Astrocyte of the hippocampus (primary cell): Measurements from ENCODE around the gene ARHGEF1.
A peak's percentile ranks its signal among the peaks of the same experiment; 100 is the strongest.

Source experiments
- DNase-seq: peaks from one replicate; pipeline ENCODE4 v3.0.0; 2011; ENCODE audit warnings: low read depth, low spot score

Gene ARHGEF1

DNA sequence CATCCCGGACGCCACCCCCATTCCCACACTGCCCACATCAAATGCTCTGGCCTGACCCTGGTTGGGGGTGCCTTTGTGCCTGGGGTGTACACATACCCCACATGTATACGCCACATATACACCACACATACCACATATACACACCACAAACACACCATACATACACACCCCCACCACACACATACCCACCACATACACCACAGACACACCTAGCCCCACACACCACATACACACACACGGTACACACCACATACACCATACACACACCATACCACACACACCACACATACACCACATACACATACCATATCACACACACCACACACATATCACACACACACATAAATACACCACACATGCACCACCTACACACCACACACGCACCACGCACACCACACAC, 35.1 kb downstream of the ARHGEF1 start:
- DNase-seq: no peak

DNA sequence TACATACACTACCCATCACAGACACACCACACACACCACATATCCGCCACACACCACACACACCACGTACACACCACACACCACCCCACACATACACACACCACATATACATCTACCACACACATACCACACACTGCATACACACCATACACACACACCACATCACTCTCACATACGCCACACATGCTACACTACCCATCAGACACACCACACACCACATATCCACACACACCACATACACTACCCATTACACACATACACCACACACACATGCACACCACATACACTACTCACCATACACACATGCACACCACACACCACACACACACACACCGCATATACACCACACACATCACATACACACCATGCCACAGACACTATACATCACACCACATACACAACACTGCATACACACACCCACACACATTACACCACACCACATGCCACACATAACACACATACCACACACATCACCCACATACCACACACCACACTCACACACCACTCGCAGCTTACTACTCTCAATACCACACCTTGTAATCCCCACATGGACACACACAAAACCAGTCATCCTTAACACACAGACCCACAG, 35.8 kb downstream of the ARHGEF1 start:
- DNase-seq: no peak

DNA sequence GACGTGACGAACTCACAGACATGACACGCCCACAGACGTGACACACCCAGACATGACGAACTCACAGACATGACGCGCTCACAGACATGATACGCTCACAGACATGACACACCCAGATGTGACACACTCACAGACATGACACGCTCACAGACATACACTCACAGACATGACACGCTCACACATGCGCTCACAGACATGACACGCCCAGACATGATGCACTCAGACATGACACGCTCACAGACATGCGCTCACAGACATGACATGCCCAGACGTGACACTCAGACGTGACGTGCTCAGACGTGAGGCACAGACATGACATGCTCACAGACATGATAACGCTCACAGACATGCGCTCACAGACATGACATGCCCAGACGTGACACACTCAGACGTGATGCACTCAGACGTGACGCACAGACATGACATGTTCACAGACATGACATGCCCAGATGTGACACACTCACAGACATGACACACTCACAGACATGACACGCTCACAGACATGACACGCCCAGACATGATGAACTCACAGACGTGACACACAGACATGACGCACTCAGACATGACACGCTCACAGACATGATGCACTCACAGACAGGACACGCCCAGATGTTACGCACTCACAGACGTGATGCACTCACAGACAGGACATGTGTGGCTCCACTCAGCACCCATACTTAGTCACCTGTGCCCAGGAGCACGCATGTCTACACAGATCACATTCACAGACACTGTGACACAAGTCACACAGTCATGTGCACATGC, 37.1 kb downstream of the ARHGEF1 start:
- DNase-seq: no peak

DNA sequence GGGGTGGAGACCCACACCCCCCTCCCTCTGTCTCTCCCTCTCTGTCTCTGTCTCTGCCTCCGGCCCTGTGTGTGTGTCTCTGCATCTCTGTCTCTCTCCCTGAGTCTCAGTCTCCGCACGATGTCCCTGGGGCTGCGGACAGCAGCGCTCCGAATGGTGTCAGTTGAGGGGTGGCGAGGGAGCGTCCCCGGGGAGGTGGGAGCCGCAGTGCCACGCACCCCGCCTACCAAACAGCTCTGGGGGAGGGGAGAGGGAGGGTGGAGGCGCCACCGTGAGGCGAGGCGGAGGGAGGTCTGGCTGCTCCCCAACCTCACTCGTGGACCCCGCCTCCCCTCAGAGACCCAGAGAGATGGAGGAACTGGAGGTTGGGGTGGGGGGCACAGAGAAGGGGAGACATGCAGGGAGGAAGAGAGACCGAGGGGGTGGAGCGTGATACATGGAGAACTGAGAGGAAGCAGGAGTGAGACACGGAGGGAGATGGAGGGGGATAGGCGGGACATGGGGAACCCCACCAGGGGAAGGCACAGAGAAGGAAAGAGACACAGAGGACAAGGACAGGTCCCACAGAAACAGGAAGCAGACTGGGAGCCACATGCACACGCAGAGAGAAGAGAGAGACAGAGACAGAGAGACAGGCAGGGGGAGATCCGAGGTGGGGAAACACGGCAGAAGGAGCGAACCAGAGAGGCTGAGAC, 38.0 kb downstream of the ARHGEF1 start:
- DNase-seq: no peak

DNA sequence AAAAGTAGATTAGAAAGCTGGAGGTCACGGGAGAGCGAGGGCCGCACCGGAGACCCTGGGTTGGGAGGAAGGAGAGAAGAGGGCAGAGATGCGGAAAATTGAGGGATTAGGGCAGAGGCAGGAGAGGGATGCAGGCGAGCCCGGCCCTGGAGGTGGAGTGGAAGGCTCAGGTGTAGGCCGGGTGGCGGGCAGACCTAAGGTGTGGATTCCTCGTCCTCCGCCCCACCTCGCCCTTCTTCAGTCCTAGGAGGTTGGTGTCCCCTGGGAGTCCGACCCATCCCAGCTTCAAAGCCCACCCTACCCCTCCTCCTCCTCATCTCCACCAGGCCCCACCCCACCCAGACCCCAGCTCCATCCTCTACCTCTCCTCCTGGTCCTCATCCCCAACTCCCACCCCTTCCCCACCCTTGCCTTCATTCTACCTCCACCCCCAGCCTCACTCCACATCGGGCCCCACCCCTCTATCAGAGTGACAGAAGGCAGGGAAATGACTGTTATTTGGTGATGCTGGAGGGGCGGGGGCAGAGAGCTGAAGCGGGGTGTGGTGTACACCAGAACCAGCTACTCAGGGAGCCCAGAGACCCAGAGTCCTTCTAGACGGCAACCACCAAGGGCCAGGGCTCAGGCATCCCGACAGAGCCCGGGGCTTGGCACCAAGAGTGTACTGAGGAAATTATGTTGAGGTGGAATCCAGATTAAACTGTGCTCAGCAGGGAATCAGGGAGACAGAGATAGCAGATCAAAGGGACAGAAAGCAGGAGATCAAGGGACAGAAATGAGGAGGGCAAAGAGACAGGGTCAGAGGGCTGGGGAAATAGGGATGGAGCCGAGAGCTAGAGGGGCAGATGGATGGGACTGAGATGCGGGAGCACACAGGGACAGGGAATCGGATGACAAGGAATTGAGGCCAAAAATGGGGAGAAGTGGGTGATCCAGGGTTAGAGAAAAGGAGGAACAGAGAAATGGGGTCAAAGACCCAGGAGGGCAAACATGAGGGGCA, 38.9 kb downstream of the ARHGEF1 start:
- DNase-seq: no peak

DNA sequence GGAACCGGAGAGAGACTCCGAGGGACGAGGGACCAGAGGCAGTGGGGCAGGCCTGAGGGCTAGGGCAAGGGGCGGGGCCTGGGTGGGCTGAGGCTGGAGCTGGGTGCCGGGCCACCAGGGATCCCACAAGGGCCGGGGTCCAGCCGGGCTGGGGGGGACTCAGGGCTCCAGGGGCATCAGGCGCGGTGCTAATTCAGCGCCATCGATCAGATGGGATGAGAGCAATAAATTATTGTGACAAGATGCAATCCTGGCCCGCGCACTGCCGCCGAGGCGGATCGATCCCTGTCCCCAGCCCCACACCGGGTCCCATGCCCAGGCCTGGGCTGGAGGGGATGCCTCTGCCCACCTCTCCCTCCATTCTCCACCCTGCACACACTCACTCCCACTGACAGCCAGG, 39.6 kb downstream of the ARHGEF1 start:
- DNase-seq: no peak

DNA sequence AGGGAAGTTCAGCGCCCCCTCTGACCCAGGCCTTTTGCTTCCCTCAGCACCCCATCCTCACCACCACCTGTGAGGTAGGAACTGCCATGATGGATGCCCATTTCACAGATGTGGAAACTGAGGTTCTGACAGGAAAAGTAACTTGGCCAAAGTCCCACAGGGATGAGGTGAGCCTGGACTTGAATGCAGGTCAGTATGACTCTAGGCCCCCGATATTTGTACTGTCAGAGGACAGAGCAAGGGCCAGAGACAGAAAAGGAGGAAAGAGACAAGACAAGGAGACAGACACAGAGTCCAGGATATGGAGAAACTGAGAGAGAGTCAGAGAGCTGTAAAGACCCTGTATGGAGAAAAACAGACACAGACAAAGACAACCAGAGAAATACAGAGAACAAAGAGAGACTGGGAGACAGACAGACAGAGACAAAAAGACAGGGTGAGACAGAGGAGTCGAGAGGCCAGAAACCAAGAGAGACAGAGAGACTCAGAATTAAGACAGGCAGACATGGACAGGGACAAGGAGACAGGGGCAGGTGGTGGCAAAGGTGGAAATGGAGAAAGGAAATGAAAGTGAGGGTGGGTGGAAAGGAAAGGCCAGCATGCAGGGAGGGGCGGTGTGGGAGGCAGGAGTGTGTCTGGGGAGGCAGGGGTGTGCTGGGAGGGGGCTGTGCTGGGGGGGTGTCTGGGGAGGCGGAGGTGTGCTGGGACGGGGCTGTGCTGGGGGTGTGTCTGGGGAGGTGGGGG, 40.2 kb downstream of the ARHGEF1 start:
- no peak for DNase-seq

DNA sequence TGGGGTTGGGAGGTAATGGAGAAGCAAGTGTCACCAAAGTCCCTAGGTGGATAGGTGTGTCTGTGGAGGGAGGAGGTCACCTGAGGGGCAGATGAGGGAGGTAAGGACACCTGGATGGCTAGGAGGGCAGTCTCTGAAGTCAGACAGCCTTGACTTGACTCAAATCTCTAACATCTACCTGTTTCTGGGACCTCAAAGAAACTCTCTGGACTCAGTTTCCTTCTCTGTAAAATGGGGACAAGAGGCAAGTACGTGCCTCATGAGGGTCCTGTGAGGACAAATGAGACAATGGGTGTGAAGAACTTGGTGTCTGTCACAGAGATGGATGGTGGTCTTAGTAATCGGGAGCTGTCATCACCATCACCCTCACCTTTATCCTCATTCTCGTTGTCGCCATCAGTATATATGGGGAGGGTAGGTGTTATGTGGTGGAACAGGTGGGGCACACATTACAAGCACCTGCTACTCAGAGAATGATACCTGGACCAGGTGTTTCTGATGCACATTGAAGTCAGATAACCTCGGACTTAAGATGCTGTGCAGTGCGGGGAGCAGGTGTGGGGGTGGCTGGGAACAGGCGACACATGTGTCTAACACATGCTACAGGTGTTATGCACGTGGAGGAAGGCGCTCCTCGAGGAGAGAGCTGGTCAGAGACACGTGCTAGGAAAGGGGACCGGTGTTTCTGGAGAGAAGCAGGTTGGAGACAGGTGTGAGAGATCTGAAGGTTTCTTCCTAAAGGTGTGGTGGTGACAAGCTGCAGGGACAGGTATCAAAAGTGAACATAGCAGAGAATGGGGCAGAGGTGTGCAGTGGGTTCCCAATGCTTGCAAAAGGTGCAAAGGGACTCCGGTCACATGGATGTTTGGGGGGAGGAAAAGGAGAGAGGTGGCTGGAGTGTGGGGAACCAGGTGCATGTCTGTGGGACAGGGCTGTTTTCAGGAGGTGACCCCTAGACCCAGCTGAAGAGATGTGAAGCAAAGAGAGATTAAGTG, 41.5 kb downstream of the ARHGEF1 start:
- no peak for DNase-seq

DNA sequence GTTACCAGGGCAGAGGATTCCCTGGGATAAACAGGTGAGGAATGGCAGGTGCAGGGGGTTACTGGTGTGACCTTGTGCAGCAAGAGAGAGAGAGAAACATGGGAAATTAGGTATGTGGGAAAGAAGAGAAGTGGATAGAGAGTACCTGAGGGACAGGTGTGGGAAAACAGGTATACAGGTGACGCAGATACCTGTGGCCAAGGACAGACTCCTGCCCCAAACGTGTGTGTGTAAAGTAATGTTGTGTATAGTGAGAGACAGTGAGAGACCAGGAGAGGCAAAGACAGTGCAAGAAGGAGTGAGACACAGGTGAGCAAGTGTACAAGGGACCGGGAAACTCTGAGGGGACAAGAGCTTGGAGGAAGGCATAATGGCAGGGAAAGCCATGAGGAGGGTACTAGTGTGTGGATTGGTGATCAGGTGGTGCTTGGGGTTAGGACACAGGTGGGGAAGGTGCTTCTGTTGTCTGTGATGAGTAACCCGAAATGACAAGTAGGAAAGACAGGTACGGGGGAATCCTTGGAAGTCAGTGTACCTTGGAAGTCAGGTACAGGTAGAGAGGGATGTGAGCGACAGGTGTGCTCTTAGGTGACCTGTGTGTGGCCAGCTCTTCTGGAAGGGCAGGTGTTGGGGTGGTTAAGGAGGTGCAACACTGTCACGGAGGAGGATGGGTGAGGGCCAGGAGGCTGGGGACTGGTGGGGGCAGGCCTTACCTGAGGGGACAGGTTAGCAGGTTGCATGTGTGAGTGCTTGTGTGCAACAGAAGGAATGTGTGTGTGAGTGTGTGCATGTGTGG, 42.4 kb downstream of the ARHGEF1 start:
- no peak for DNase-seq

DNA sequence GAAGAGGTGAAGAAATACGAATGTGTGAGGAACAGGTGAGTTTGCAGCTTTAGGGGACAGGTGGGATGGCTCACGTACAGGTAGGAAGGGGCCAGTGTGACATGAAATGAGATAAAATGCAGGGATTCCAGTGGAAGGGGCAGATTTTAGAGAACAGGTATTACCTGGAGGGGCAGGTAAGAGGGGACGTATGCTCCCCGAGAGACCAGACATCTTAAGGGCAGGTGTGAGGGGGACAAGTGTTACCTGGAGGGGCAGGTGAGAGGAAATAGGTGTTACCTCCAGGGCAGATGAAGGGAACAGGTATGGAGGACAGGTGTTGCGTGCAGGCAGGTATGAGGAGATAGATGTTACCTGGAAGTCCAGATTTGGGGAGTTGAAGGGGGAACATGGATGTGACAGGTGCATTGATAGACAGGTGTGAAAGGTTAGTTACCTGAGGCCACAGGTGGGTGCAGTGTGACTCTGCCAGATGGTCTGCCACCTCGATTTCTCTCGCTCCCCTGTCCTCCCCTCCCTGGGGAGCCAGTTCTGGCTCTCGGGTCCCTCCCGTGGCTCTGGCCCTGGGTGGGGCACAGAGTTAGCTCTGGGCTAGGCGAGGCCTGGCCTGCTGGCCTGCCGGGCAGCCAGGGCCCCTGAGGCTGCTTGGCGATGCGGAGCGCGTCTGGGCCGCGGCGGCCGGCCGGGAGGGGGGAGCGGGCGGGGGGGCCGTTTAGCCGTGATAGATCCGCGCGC, 43.2 kb downstream of the ARHGEF1 start:
- no peak for DNase-seq

DNA sequence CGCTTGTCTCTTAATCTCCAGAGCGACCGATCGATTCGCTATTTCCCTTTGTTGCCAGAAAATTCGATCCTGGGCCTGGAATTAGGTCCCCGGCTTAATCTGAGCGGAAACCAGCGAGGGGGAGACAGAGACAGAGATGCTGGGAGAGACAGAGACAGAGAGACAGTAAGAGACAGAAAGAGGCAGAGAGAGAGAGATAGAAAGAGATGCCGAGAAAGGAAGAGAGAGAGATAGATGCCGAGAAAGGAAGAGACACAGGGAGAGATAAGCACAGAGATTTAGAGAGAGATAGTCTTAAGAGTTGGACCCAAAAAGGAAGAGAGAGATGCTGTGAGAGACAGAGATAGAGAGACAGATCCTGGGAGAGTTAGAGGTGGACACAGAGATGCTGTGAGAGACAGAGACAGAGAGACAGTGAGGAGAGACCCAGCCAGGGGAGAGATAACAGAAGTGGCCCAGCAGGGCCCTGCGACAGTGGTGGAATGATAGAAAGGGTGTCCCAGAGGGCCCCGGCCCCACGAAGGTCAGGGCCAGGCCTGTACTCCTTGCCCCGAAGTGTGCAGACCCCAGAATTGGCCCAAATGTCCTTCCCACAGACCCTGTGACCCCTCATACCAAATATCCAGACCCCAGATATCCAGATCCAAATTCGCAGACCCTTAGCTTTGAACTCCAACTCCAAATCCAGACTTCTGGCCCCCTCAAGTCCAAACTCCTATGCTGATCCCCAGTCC, 43.9 kb downstream of the ARHGEF1 start:
- DNase-seq: no peak

DNA sequence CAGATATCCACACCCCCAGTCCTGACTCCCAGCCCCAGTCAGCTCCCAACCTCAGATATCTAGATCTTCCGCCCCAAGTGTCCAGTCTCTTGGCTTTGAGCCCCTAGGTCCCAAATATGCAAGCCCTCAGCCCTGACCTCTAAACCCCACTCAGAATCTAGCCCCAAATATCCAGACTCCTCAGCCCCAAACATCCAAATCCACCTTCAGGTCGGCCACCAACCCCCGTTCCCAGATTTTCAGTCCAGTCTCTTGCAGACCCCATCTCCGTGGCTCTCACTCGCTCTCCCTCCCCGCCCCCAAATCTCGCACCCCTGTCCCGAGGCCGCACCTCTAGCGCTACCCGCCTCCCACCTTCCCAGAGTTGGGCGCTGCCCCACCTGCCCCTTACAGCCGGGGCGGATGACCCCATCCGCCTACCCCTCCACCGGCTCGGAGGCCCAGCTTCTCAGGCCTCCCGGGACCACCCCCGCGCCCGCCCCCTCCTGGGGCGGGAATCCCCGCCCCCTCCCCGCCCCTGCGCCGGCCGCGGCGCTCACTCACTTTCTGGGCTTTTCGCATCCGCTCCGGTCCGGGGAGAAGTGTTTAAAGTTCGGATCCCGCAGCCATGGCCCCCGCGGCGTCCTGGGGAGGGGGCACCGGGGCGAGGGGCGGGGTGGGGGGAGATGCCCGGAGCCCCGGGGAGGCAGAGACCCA, 44.7 kb downstream of the ARHGEF1 start:
- DNase-seq: no peak

DNA sequence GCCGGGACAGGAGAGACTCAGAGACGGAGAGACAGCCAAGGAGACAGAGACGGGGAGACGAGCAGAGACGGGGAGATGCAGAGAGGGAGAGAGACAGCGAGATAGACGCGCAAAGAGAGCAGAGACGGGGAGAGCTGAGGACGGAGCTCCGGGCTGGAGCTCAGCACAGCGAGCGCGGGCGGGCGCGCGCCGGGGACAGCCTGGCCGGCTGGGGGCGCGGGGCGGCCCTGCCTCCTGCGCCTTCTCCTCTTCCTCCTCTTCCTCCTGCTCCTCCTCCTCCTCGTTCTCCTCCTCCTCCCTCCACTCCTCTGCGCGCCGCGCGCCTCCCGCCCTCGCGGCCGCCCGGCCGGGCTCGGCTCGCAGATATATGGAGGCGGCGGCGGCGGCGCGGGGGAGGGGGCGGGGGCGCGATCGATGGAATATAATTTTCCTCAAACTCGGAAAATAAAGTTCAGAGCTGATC, 45.3 kb downstream of the ARHGEF1 start, which contains the start of gene ERFL:
ERFL (minus strand) TSS at position 229 of the 463 bp plus-strand sequence. CDS start 15,530 bp downstream, outside the sequence.
- DNase-seq: peak; percentile 38

DNA sequence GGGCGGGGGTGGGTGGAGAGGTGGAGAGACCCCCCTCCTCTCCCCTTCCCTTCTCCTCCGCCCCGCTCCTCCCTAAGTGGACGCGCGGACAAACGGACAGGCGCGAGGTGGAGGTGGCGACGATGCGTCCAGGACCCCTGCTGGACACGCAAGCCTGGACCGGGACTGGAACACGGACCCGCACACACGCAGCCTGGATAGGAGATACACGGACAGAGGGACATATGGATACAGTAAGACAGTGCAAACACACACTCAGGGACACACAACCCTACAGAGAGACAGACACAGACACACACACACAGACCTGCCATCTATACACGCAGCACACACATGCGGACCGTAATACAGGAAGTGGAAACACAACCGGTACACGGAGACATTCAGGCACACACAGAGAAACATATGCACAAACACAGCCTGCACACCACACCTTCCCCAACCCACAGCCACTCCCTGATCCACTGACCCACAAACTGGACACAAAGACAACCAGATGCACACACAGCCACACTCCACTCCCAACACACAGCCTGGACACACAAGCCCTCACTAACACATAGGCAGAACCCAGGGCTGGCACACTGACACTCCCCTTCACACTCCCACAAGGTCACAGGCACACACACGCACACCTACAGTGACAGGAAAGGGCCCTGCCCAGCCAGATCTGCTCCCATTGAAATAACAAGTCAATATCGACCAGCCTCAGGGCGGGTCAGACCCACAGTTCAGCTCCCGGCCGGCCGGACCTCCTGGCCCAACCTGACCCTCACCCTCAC, 46.0 kb downstream of the ARHGEF1 start:
- DNase-seq: no peak

DNA sequence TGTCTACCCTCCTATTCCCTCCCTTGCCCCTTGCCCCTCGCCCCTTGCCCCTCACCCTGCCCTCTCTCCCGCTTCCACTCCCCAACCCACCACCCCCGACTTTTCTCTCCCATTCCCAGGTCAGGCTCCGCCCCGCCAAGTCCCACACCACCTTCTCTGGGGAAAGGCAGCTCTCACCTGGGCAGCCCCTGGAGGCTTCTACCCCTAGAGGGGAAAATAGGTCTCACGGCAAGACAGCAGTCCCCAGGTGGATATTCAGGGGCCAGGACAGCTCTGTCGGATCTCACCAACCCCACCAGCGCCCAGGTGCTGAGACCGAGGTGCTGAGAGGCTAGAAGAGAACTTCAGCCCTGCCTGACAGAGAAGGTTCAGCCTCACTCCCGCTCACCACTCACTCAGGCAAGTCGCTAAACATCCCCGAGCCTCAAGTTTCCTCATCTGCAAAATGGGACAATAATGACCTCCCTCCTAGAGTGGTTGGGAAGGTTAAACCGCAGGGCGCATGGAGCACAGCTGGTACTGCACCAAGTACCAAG, 46.6 kb downstream of the ARHGEF1 start:
- no peak for DNase-seq

DNA sequence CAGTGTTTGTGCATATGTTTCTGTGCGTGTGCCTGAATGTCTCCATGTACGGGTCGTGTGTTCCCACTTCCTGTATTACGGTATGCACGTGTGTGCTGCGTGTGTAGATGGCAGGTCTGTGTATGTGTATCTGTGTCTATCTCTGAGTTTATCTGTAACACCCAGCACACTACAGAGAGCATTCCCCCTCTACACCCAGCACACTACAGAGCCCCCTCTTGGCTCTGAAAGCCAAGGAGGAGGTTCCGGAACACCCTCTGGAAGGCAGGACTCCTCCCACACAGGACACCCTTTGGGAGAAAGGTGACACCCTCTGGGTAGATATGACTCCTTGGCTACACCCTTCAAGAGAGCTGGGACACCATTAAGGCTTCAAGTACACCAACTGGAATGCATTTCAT, 47.3 kb downstream of the ARHGEF1 start:
- DNase-seq: no peak
